ENCODE data around the gene EDRF1. TPM values are rescaled to one million over a fixed set of nuclear protein-coding genes. Genes with fewer than 3 reads are reported as not detected.

The EDRF1 gene, protein sequence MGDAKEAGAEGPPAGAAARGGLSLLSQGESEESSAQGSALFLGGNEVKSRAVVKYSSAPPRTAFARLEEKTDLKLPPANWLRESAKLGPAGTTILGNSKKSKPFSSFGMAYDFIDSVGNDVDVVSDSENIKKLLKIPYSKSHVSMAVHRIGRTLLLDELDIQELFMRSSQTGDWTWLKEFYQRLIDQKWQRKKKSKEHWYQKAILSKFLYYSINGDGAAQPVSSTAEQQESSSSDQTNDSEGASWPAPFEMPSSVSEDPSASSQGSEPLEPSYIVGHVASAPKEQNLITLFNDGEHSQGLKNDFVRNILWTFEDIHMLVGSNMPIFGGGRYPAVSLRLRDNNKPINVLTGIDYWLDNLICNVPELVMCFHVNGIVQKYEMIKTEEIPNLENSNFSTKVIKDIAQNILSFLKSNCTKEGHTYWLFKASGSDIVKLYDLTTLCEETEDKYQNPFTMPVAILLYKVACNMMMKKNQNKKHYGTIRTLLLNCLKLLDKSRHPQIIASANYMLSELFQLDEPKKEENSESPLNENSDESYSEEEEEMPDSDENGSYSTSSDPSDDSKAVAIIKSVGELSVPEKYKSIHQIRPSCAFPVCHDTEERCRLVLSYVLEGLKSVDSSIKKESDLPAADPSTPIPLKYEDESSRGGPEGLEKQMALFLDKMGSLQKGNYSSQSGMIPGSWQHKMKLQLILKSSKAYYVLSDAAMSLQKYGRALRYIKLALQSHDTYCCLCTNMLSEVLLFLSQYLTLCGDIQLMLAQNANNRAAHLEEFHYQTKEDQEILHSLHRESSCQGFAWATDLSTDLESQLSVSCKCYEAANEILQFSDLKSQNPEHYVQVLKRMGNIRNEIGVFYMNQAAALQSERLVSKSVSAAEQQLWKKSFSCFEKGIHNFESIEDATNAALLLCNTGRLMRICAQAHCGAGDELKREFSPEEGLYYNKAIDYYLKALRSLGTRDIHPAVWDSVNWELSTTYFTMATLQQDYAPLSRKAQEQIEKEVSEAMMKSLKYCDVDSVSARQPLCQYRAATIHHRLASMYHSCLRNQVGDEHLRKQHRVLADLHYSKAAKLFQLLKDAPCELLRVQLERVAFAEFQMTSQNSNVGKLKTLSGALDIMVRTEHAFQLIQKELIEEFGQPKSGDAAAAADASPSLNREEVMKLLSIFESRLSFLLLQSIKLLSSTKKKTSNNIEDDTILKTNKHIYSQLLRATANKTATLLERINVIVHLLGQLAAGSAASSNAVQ
- total RNA-seq, result 20.9 and 25.9 TPM in 2 replicates

DNA sequence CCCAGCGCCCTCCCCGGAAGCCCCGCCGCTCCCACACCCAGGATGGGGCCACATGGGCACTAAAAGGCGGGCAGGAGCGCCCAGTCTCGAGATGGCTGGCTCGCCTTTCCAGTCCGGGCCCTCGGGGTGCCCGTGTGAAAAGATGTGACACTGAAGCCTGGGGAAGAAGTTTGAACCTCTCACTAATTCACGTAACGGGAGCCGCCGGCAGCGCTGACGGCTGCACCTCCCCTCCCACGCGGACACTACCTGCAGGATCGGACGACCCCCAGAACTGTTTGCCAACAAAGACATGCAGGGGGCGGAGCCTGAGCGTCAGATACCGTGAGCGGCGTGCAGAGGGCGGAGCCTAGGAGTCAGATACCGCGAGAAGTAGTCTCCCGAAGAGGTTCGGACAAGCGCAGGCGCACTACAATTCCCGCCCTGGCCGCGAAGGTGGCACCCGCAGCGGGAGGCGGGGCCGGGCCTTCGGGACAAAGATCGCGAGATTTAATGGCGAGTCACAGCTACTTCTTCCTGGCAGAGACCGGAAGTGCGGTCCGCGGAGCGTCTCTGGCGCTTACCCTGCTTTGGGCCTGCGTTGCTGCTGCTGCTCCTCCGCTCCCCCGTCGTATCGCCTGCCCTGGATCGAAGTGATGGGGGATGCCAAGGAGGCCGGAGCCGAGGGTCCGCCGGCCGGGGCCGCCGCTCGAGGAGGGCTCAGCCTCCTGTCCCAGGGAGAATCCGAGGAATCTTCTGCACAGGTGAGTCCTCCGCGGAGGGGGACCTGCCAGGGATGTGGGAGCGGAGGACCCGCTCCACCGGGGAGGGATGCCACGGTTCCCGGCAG lies at the start of gene EDRF1:
TSS of gene EDRF1 (plus strand) at position 537 of the 829 bp plus-strand sequence. CDS start at position 636, 99 bp downstream.

DNA sequence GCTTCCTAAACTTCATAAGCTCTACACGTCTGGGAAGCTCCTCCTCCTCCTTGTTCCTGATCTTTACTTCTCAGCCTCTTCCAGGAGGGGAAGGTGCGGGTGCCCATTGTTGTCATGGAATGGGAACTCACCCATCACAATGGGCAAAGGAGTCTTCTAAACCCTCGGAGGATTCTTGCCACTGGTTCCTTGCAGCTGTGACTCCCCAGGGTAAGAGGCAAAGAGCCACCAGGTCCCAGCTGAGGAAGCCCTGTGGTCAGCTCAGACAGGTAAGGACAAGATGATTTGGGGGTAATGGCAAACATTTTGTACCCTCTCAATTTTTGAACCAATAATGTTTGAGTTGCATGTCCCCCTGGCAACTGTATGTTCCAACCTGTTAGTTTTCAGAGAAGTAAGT lies 36.4 kb upstream of the EDRF1 start, which contains the start of gene TEX36:
TSS of gene TEX36 (minus strand) at position 101 of the 400 bp plus-strand sequence. CDS start 174 bp downstream, outside the sequence.

DNA sequence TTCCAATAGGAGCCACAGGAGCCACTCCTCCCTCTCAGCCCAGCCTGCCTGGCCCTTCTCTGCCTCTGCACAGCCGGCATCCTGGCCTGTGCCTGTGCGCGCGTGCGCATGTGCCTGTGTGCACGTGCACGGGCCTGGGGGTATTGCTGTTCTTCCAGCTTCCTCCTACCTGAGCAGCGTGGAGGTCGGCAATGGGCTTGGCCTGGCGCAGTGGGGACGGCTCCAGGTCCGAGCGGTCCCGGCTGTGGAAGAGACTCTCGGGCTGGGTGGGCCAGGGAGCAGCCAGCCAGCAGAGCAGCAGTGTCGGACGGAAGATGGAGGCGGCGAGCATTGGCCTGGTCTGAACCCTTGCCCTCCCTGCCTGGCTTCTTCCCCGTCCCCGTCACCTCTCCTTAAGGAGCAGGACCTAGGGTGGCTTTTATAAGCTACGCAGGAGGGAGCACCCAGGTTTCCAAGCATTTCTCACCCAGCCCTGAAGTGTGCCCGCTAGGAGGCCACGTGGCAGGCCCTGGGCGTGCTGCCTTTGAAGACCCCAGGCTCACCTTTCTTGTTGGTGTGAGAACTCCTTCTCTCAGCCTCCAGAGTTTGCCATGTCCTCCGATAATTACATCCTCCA lies 56.1 kb downstream of the EDRF1 start, which contains the start of gene MMP21:
TSS of gene MMP21 (minus strand) at position 331 of the 616 bp plus-strand sequence. CDS start at position 331, 0 bp downstream.

Other genes starting within 250 kb of the EDRF1 start
- not detected in 2 replicates for gene TEX36, start 36.5 kb upstream of the EDRF1 start, total RNA-seq
- 0.28 TPM in 1 of 2 replicates, not detected in the other for gene MMP21, start 56.1 kb downstream of the EDRF1 start, total RNA-seq
- 57.8 and 71.7 TPM in 2 replicates for gene UROS, start 103.5 kb downstream of the EDRF1 start, total RNA-seq
- 38.3 and 106 TPM in 2 replicates for gene BCCIP, start 103.8 kb downstream of the EDRF1 start, total RNA-seq
- gene DHX32, start 161.6 kb downstream of the EDRF1 start, total RNA-seq, result 34.5 and 57.5 TPM in 2 replicates
- 5.4 and 22.0 TPM in 2 replicates for gene FANK1, start 176.9 kb downstream of the EDRF1 start, total RNA-seq